Mesendoderm (in vitro differentiated cells): ENCODE results near the gene GSTO1.

Experiments
- DNase-seq: peaks from one replicate; pipeline ENCODE4 v3.0.0; 2013
- H2AK5ac ChIP-seq: 2 replicates; pipeline ENCODE4 v1.6.1; 2013; ENCODE audit warnings: low read length, inconsistent platforms
- H2BK120ac ChIP-seq: 2 replicates; pipeline ENCODE4 v1.6.1; 2013; ENCODE audit warnings: low read depth, mild to moderate bottlenecking, low read length, moderate library complexity, mixed read lengths
- H2BK15ac ChIP-seq: replicated peaks from 2 replicates; pipeline ENCODE4 v1.6.1; 2013; ENCODE audit warnings: low read depth, mild to moderate bottlenecking, moderate library complexity
- H2BK5ac ChIP-seq: 2 replicates; pipeline ENCODE4 v1.6.1; 2013; ENCODE audit warnings: low read length, inconsistent platforms
- H3K18ac ChIP-seq: 2 replicates; pipeline ENCODE4 v1.6.1; 2013; ENCODE audit warnings: mild to moderate bottlenecking, low read length, mixed read lengths
- H3K23ac ChIP-seq: one replicate; pipeline ENCODE4 v1.6.1; 2013; ENCODE audit warnings: low read length
- H3K27ac ChIP-seq: 2 replicates; pipeline ENCODE4 v1.5.1; 2013; ENCODE audit warnings: low read depth, mild to moderate bottlenecking, inconsistent platforms, low read length, moderate library complexity
- H3K27me3 ChIP-seq: 2 replicates; pipeline ENCODE4 v1.6.1; 2013; ENCODE audit warnings: low read length, control low read depth, mild to moderate bottlenecking, inconsistent platforms; ENCODE audit not compliant: insufficient read depth, poor library complexity
- H3K36me3 ChIP-seq: 2 replicates; pipeline ENCODE4 v1.6.1; 2013; ENCODE audit warnings: low read length, inconsistent platforms; ENCODE audit not compliant: control insufficient read depth, insufficient read depth
- H3K4ac ChIP-seq: one replicate; pipeline ENCODE4 v1.6.1; 2013; ENCODE audit warnings: low read depth, mild to moderate bottlenecking, low read length, moderate library complexity
- H3K4me1 ChIP-seq: 2 replicates; pipeline ENCODE4 v1.6.1; 2013; ENCODE audit warnings: low read depth, low read length, inconsistent platforms; ENCODE audit not compliant: control insufficient read depth
- H3K4me2 ChIP-seq: 2 replicates; pipeline ENCODE4 v1.6.1; 2013; ENCODE audit warnings: low read length
- H3K4me3 ChIP-seq: 2 replicates; pipeline ENCODE4 v1.5.1; 2013; ENCODE audit warnings: mild to moderate bottlenecking, low read length
- H3K56ac ChIP-seq: one replicate; pipeline ENCODE4 v1.6.1; 2013; ENCODE audit warnings: low read length
- H3K79me1 ChIP-seq: 2 replicates; pipeline ENCODE4 v1.6.1; 2013; ENCODE audit warnings: low read length, inconsistent platforms
- H3K79me2 ChIP-seq: 2 replicates; pipeline ENCODE4 v1.6.1; 2013; ENCODE audit warnings: mild to moderate bottlenecking, low read length; ENCODE audit not compliant: control insufficient read depth, insufficient read depth
- H3K9ac ChIP-seq: 2 replicates; pipeline ENCODE4 v1.6.1; 2013; ENCODE audit warnings: low read length, inconsistent platforms
- H4K5ac ChIP-seq: one replicate; pipeline ENCODE4 v1.6.1; 2013; ENCODE audit warnings: low read length
- H4K8ac ChIP-seq: one replicate; pipeline ENCODE4 v1.6.1; 2013; ENCODE audit warnings: low read depth, mild to moderate bottlenecking, control low read depth, low read length, moderate library complexity
- WGBS: extraction: QIAGEN DNeasy Blood & Tissue Kit; methylation state at CpG from one replicate; pipeline ENCODE4 v1.1.7; 2013; ENCODE audit warnings: low lambda C conversion rate, missing lambda C conversion rate; ENCODE audit not compliant: insufficient coverage; ENCODE audit errors: extremely low coverage; 5-methylcytosine and 5-hydroxymethylcytosine counted together

GSTO1 gene

GRCh38 chr10:104260775-104261115 is 6.1 kb downstream of the GSTO1 start:
- no peak overlapping the region for H3K23ac ChIP-seq

GRCh38 chr10:104262055-104262454 is 7.4 kb downstream of the GSTO1 start:
- Histone ChIP-seq H3K23ac (no peak overlapping the region), H3K79me2 (peaks cover 27% of the 10 kb centered on the region), H2AK5ac (no peak overlapping the region), H3K56ac (no peak overlapping the region), H2BK120ac (no peak overlapping the region), H3K9ac (no peak overlapping the region), H4K8ac (no peak overlapping the region), H3K79me1 (peaks cover 14% of the 10 kb centered on the region), H3K18ac (no peak overlapping the region), H3K4me1 (peaks cover 1% of the 10 kb centered on the region), H3K27me3 (no peaks in the 10 kb centered on the region), H2BK15ac (no peak overlapping the region), H2BK5ac (no peak overlapping the region), H3K4me2 (no peak overlapping the region), H3K27ac (no peak overlapping the region), H3K36me3 (peaks cover 13% of the 10 kb centered on the region), H4K5ac (no peak overlapping the region), H3K4me3 (no peak overlapping the region), H3K4ac (no peak overlapping the region)
- no CpG with 5 or more reads among the region's 5 CpGs for WGBS
- peak; percentile 35 for DNase-seq

More at GRCh38 chr10:104260775-104261115, 6.1 kb downstream of the GSTO1 start:
- Histone ChIP-seq H3K4ac (no peak overlapping the region), H3K27ac (no peak overlapping the region), H3K79me1 (peaks cover 14% of the 10 kb centered on the region), H4K8ac (no peak overlapping the region), H2BK15ac (no peak overlapping the region), H3K4me1 (peaks cover 4% of the 10 kb centered on the region), H3K9ac (no peak overlapping the region), H2AK5ac (no peak overlapping the region), H3K27me3 (no peaks in the 10 kb centered on the region), H3K18ac (no peak overlapping the region), H3K56ac (no peak overlapping the region), H3K4me3 (no peak overlapping the region), H3K36me3 (peaks cover 13% of the 10 kb centered on the region), H2BK120ac (no peak overlapping the region), H3K4me2 (no peak overlapping the region), H4K5ac (no peak overlapping the region), H3K79me2 (peaks cover 38% of the 10 kb centered on the region), H2BK5ac (no peak overlapping the region)
- DNase-seq: no peak
- no CpG with 5 or more reads among the region's 3 CpGs for WGBS

- Histone ChIP-seq H2BK120ac (no peak overlapping the region), H3K9ac (no peak overlapping the region)
- WGBS: no CpG with 5 or more reads among the region's 5 CpGs
Measured at GRCh38 chr10:104264783-104265182, 10.1 kb downstream of the GSTO1 start.

GRCh38 chr10:104267721-104268404 is 13.2 kb downstream of the GSTO1 start:
- H3K27me3 ChIP-seq: no peaks in the 10 kb centered on the region

More at GRCh38 chr10:104264783-104265182, 10.1 kb downstream of the GSTO1 start:
- no peak overlapping the region for H3K56ac ChIP-seq
- H3K4me1 ChIP-seq: peaks cover 1% of the 10 kb centered on the region
- no peaks in the 10 kb centered on the region for H3K27me3 ChIP-seq
- H3K36me3 ChIP-seq: peaks cover 9% of the 10 kb centered on the region
- H4K8ac ChIP-seq: no peak overlapping the region
- H4K5ac ChIP-seq: no peak overlapping the region
- H2AK5ac ChIP-seq: no peak overlapping the region
- no peak overlapping the region for H3K4me3 ChIP-seq
- H3K4ac ChIP-seq: no peak overlapping the region
- no peak for DNase-seq
- no peak overlapping the region for H3K23ac ChIP-seq
- peaks cover 16% of the 10 kb centered on the region for H3K79me2 ChIP-seq
- H3K4me2 ChIP-seq: no peak overlapping the region
- no peak overlapping the region for H3K27ac ChIP-seq
- no peak overlapping the region for H2BK5ac ChIP-seq
- H3K79me1 ChIP-seq: peaks cover 7% of the 10 kb centered on the region
- no peak overlapping the region for H2BK15ac ChIP-seq
- no peak overlapping the region for H3K18ac ChIP-seq

GRCh38 chr10:104268405-104268712 is 13.7 kb downstream of the GSTO1 start:
- H4K8ac ChIP-seq: no peak overlapping the region
- DNase-seq: no peak
- H3K4me1 ChIP-seq: no peaks in the 10 kb centered on the region
- H3K4me2 ChIP-seq: peak overlapping the region; percentile 65
- no CpG with 5 or more reads among the region's 10 CpGs for WGBS
- H3K36me3 ChIP-seq: peaks cover 2% of the 10 kb centered on the region
- H4K5ac ChIP-seq: no peak overlapping the region
- H2BK15ac ChIP-seq: no peak overlapping the region
- no peaks in the 10 kb centered on the region for H3K27me3 ChIP-seq
- H3K79me1 ChIP-seq: peaks cover 2% of the 10 kb centered on the region
- peak overlapping the region; percentile 58 for H3K27ac ChIP-seq
- H3K4ac ChIP-seq: peak overlapping the region; percentile 78
- no peak overlapping the region for H3K18ac ChIP-seq
- H3K9ac ChIP-seq: peak overlapping the region; percentile 85
- no peak overlapping the region for H2BK120ac ChIP-seq
- peak overlapping the region; percentile 41 for H3K4me3 ChIP-seq
- H3K79me2 ChIP-seq: peaks cover 2% of the 10 kb centered on the region
- no peak overlapping the region for H2AK5ac ChIP-seq
- H2BK5ac ChIP-seq: no peak overlapping the region
- H3K56ac ChIP-seq: peak overlapping the region; percentile 89
- no peak overlapping the region for H3K23ac ChIP-seq

More at GRCh38 chr10:104267721-104268404, 13.2 kb downstream of the GSTO1 start:
- Histone ChIP-seq H3K9ac (peak overlapping the region; percentile 85), H4K5ac (no peak overlapping the region), H2AK5ac (no peak overlapping the region), H3K4me2 (peak overlapping the region; percentile 65), H3K4me3 (peak overlapping the region; percentile 41), H3K36me3 (peaks cover 2% of the 10 kb centered on the region), H2BK15ac (no peak overlapping the region), H3K79me1 (peaks cover 2% of the 10 kb centered on the region), H3K23ac (no peak overlapping the region), H3K79me2 (peaks cover 2% of the 10 kb centered on the region), H3K4me1 (no peaks in the 10 kb centered on the region), H2BK5ac (no peak overlapping the region), H3K27ac (no peak overlapping the region), H3K56ac (peak overlapping the region; percentile 89), H3K18ac (no peak overlapping the region), H4K8ac (no peak overlapping the region), H3K4ac (no peak overlapping the region), H2BK120ac (no peak overlapping the region)
- DNase-seq: no peak
- WGBS: no CpG with 5 or more reads among the region's 14 CpGs
